HL-60 (cell line): Measurements from ENCODE around the gene EPHX1.

Experiments
- DNase-seq, 2 experiments: peaks; one replicate each; pipeline ENCODE4 v3.0.0-alpha.2; 2010 to 2020; ENCODE audit warnings: low read depth in 1 of 2, low spot score in 1 of 2
- H3K27ac ChIP-seq: fragments of 250-450 bp; sonication (Bioruptor Pico); replicated peaks from 2 replicates; pipeline ENCODE4 v1.5.1; 2020; ENCODE audit warnings: mild to moderate bottlenecking, moderate library complexity
- H3K27me3 ChIP-seq: fragments of 250-450 bp; sonication (Bioruptor Pico); 2 replicates; pipeline ENCODE4 v1.5.1; 2021; ENCODE audit warnings: mild to moderate bottlenecking, moderate library complexity; ENCODE audit not compliant: insufficient read depth, poor library complexity, severe bottlenecking
- H3K4me3 ChIP-seq: replicated peaks from 2 replicates; pipeline ENCODE4 v1.5.1; 2011; ENCODE audit warnings: mild to moderate bottlenecking, control low read depth, low read length; ENCODE audit not compliant: insufficient read depth
- GABPA ChIP-seq: IDR thresholded peaks from 2 replicates; pipeline ENCODE4 v1.6.1; 2012; ENCODE audit warnings: low read depth
- POLR2AphosphoS5 ChIP-seq: IDR thresholded peaks from 2 replicates; pipeline ENCODE4 v1.6.1; 2012; ENCODE audit warnings: low read depth
- SPI1 ChIP-seq: IDR thresholded peaks from 2 replicates; pipeline ENCODE4 v1.6.1; 2012; ENCODE audit warnings: low read depth, mild to moderate bottlenecking, borderline replicate concordance
- TF ChIP-seq, protein P1 (sequence below): IDR thresholded peaks from 2 replicates; pipeline ENCODE4 v1.6.1; 2012; ENCODE audit warnings: low read depth; ENCODE audit not compliant: insufficient replicate concordance
- TF ChIP-seq, protein P2 (sequence below): IDR thresholded peaks from one replicate; pipeline ENCODE4 v1.5.1; 2011; ENCODE audit warnings: low read length, control low read depth, inconsistent platforms; ENCODE audit not compliant: insufficient read depth

EPHX1 gene

DNA sequence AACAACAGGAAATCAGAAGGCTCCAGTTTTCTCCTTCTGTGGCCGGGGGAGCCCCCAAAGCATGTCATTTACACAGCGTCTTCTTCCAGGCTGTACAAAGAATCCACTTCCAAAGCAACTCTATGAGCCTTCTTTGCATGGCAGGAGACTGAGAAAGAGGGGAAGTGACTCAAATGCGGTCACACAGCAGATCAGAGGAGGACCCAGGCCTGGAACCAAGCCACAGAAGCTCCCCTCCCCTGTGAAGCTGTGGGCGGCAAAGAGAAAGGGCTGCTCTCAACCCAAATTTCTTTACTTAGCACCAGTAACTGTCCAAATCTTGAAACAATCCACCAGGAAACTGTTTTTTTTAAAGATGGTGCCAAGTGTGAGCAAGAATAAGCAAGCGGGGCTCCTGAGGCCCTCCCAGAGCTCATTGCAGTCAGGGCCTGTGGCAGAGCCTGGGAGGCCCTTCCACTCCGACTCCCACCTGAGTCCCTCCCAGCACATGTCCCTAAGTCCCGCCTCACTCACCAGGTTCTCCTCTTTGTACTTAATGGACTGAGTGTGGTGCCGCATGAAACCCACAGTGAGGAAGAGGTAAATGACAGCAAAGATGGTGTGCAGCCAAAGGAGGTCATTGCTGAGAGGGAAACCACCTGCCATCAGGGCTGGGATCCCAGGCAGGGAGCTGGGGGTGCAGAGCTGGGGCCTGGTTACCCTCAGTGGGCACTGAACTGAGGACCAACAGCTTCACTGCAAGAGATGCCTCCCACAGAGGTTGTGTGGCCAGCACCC is 56.3 kb downstream of the EPHX1 start:
- TF ChIP-seq GABPA (no peak; the same call in 1 of the 2 replicates), POLR2AphosphoS5 (no peak), SPI1 (peak; percentile 98)
- TF ChIP-seq, protein P1, sequence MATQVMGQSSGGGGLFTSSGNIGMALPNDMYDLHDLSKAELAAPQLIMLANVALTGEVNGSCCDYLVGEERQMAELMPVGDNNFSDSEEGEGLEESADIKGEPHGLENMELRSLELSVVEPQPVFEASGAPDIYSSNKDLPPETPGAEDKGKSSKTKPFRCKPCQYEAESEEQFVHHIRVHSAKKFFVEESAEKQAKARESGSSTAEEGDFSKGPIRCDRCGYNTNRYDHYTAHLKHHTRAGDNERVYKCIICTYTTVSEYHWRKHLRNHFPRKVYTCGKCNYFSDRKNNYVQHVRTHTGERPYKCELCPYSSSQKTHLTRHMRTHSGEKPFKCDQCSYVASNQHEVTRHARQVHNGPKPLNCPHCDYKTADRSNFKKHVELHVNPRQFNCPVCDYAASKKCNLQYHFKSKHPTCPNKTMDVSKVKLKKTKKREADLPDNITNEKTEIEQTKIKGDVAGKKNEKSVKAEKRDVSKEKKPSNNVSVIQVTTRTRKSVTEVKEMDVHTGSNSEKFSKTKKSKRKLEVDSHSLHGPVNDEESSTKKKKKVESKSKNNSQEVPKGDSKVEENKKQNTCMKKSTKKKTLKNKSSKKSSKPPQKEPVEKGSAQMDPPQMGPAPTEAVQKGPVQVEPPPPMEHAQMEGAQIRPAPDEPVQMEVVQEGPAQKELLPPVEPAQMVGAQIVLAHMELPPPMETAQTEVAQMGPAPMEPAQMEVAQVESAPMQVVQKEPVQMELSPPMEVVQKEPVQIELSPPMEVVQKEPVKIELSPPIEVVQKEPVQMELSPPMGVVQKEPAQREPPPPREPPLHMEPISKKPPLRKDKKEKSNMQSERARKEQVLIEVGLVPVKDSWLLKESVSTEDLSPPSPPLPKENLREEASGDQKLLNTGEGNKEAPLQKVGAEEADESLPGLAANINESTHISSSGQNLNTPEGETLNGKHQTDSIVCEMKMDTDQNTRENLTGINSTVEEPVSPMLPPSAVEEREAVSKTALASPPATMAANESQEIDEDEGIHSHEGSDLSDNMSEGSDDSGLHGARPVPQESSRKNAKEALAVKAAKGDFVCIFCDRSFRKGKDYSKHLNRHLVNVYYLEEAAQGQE: no peak
- TF ChIP-seq, protein P2, sequence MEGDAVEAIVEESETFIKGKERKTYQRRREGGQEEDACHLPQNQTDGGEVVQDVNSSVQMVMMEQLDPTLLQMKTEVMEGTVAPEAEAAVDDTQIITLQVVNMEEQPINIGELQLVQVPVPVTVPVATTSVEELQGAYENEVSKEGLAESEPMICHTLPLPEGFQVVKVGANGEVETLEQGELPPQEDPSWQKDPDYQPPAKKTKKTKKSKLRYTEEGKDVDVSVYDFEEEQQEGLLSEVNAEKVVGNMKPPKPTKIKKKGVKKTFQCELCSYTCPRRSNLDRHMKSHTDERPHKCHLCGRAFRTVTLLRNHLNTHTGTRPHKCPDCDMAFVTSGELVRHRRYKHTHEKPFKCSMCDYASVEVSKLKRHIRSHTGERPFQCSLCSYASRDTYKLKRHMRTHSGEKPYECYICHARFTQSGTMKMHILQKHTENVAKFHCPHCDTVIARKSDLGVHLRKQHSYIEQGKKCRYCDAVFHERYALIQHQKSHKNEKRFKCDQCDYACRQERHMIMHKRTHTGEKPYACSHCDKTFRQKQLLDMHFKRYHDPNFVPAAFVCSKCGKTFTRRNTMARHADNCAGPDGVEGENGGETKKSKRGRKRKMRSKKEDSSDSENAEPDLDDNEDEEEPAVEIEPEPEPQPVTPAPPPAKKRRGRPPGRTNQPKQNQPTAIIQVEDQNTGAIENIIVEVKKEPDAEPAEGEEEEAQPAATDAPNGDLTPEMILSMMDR: no peak
- peak overlapping the region; percentile 18 for H3K27ac ChIP-seq
- no peak overlapping the region for H3K4me3 ChIP-seq
- peak; percentile 71 to 90 for DNase-seq
- no peaks in the 10 kb centered on the region for H3K27me3 ChIP-seq

DNA sequence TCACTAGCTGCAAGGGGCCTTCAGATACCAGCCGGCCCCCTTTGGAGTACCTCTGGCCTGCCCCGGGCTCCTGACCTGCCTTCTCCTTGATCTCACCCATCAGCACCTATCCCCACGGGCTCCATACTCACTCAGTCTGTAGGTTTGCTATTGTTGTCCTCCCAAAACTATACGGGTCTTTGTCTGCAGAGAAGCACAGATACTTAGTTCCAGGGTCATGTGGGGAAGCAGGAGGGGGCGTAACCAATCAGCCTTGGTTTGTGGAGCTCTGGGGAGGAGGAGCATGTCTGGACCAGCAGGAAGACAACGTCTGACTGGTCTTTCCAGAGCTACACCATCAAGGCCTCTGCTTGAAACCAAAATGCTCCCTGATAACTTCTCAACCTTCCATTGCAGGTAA is 57.1 kb downstream of the EPHX1 start:
- Histone ChIP-seq H3K27ac (no peak overlapping the region), H3K4me3 (no peak overlapping the region), H3K27me3 (no peaks in the 10 kb centered on the region)
- TF ChIP-seq, protein P2: no peak
- TF ChIP-seq POLR2AphosphoS5 (no peak), SPI1 (no peak), GABPA (no peak)
- TF ChIP-seq, protein P1: no peak
- no peak for DNase-seq

DNA sequence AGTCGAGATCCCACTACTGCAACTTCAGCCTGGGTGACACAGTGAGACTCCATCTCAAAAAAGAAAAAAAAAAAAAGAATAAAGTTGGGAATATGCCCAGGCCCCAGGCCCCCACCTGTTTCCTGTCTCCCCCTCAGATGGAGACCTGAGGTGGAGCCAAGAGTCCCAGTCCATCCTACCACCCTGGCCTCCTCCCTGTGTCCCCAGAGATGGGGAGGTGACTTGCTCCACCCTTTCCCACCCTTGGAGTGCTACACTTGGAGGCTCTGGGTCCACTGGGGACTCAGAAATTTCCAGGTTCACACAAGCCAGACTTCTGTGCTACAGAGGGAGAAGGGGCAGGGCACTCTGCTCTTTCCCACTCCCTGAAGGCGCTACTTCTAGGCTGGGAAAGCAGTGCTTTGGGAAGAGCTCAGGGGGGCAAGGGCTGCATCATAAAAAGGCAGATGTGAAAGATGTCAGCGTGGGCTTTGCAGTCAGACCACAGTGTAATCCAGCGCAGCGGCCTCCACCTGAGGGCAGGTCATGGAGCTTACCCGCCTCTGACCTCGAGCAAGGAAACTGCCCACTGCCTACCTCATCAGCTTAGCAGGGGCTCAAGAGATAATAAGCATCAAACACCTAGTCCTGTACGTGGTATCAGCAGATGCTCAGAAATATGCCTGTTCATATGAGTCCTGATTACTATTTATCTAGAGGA is 58.9 kb downstream of the EPHX1 start:
- Histone ChIP-seq H3K27me3 (no peaks in the 10 kb centered on the region), H3K27ac (no peak overlapping the region), H3K4me3 (no peak overlapping the region)
- TF ChIP-seq SPI1 (no peak), GABPA (no peak), POLR2AphosphoS5 (no peak)
- TF ChIP-seq, protein P1: no peak
- TF ChIP-seq, protein P2: no peak
- no peak for DNase-seq
